ENCODE data around the gene PVRIG.
"Not testable (repeated sequence)": the region's sequence is repeated elsewhere in the genome, so short reads cannot be mapped to it uniquely, and the experiment has no call there.

The PVRIG gene

GRCh38 chr7:100243385-100243784 lies 23.6 kb downstream of the PVRIG start:
- peak; percentile 16 for DNase-seq

- not testable (repeated sequence) for DNase-seq
Observed at GRCh38 chr7:100244988-100245605, 25.3 kb downstream of the PVRIG start.

- not testable (repeated sequence) for DNase-seq
Observed at GRCh38 chr7:100246121-100246864, 26.5 kb downstream of the PVRIG start.

GRCh38 chr7:100246865-100247137 lies 27.1 kb downstream of the PVRIG start:
- DNase-seq = not testable (repeated sequence)

DNA sequence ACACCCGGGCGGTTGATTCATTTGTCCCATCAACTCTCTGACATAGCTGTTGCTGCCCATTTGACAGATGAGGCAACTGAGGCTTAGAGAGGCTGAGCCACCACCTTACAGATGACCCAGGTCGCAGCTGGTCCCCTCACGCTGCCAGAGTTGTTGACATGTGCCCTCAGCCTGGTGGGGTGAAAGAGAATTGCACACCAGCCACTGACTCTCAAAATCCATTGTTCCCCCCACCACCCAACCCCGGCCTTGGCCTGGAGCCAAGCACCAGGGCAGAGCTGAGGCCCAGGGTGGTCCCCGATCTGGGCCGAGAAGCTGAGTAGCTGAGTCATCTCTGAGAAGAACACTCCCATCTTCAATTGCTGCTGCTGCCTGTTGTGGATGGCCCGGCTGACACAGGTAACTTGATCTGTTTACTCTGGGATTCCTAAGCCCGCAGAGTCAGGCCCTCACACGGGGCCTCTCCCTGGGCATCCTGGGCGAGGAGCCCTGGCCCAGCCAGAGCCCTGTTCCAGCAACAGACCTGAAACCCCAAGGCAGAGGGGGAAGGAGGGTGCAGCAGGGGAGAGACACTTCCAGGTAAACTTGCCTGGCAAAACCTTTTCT lies 27.5 kb downstream of the PVRIG start:
- DNase-seq = no peak

DNA sequence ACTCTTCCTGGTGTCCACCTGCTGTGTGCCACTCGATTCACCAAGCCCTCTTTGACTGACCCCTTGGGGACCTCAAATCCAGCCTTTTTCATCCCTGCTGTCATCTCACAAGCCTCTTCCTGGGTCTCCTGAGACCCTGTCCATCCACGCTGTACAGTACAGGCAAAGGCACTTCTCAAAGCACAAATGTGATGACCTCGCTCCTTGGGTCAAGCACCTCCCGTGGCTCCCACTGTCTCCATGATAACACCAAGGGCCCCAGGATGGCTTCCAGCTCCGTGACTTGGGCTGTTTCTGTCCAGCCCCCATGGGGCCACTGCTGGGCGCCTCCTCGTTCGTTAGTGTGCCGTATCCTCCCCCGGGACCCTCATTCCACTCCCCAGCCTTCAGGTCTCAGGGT lies 28.7 kb downstream of the PVRIG start:
- no peak for DNase-seq

- no peak for DNase-seq
Observed at GRCh38 chr7:100257017-100257416, 37.3 kb downstream of the PVRIG start.

GRCh38 chr7:100259984-100260383 lies 40.2 kb downstream of the PVRIG start:
- DNase-seq = not testable (repeated sequence)

GRCh38 chr7:100262896-100263295 lies 43.1 kb downstream of the PVRIG start:
- not testable (repeated sequence) for DNase-seq

- not testable (repeated sequence) for DNase-seq
Observed at GRCh38 chr7:100264223-100264622, 44.5 kb downstream of the PVRIG start.

GRCh38 chr7:100264669-100265165 lies 45.0 kb downstream of the PVRIG start:
- DNase-seq = not testable (repeated sequence)

DNA sequence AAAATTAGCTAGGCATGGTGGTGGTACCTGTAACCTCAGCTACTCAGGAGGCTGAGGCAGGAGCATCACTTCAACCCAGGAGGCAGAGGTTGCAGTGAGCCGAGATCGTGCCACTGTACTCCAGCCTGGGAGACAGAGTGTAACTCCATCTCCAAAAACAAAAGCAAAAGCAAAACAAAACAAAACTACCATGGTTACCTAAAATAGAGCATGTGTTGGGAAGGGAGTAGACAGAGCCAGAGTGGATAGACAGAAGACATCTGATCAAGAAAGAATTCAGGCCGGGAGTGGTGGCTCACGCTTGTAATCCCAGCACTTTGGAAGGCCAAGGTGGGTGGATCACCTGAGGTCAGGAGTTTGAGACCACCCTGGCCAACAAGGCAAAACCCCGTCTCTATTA lies 46.1 kb downstream of the PVRIG start:
- not testable (repeated sequence) for DNase-seq

- no peak for DNase-seq
Observed at GRCh38 chr7:100266576-100267354, 47.0 kb downstream of the PVRIG start.

GRCh38 chr7:100267648-100268047 lies 47.9 kb downstream of the PVRIG start:
- no peak for DNase-seq

GRCh38 chr7:100268882-100269281 lies 49.1 kb downstream of the PVRIG start:
- not testable (repeated sequence) for DNase-seq

GRCh38 chr7:100269306-100270045 lies 49.7 kb downstream of the PVRIG start:
- not testable (repeated sequence) for DNase-seq

GRCh38 chr7:100270046-100270918 lies 50.5 kb downstream of the PVRIG start:
- not testable (repeated sequence) for DNase-seq
